Fibroblast of villous mesenchyme (primary cell): ENCODE results near the gene ZC3H10. TPM values are rescaled to one million over a fixed set of nuclear protein-coding genes. Genes with fewer than 3 reads are reported as not detected.

Source experiments
- DNase-seq: peaks from one replicate; pipeline ENCODE4 v3.0.0-alpha.2; 2010; ENCODE audit warnings: low read depth
- H3K4me3 ChIP-seq: 2 replicates; pipeline ENCODE4 v1.5.1; 2011; ENCODE audit warnings: low read depth, mild to moderate bottlenecking, low read length
- total RNA-seq: library from RNA; depleted of rRNA; stranded (reverse); fragments of >200 nt; gene quantifications from 2 replicates; pipeline ENCODE4 v1.2.3, GENCODE V29; 2012
- TF ChIP-seq, protein P1 (sequence below): IDR thresholded peaks from 2 replicates; pipeline ENCODE4 v1.5.1; 2012; ENCODE audit warnings: low read depth, mild to moderate bottlenecking, low read length; ENCODE audit not compliant: insufficient read depth

ZC3H10 gene
- total RNA-seq, 1 donor = 4.3 TPM

DNA sequence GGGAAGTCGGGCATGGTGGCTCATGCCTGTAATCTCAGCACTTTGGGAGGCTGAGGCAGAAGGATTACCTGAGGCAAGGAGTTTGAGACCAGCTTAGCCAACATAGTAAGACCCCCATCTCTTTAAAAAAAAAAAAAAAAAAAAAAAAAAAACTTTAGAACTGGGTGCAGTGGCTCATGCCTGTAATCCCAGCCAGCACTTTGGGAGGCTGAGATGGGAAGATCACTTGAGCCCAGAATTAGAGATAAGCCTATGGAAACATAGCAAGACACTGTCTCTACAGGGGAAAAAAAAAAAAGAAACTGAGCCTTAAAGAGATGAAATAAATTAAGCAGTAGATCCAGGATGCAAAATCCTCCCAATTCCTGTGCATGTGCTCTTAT is 15.4 kb upstream of the ZC3H10 start:
- TF ChIP-seq, protein P1, sequence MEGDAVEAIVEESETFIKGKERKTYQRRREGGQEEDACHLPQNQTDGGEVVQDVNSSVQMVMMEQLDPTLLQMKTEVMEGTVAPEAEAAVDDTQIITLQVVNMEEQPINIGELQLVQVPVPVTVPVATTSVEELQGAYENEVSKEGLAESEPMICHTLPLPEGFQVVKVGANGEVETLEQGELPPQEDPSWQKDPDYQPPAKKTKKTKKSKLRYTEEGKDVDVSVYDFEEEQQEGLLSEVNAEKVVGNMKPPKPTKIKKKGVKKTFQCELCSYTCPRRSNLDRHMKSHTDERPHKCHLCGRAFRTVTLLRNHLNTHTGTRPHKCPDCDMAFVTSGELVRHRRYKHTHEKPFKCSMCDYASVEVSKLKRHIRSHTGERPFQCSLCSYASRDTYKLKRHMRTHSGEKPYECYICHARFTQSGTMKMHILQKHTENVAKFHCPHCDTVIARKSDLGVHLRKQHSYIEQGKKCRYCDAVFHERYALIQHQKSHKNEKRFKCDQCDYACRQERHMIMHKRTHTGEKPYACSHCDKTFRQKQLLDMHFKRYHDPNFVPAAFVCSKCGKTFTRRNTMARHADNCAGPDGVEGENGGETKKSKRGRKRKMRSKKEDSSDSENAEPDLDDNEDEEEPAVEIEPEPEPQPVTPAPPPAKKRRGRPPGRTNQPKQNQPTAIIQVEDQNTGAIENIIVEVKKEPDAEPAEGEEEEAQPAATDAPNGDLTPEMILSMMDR = no peak
- no peak for DNase-seq
- no peak overlapping the region for H3K4me3 ChIP-seq

DNA sequence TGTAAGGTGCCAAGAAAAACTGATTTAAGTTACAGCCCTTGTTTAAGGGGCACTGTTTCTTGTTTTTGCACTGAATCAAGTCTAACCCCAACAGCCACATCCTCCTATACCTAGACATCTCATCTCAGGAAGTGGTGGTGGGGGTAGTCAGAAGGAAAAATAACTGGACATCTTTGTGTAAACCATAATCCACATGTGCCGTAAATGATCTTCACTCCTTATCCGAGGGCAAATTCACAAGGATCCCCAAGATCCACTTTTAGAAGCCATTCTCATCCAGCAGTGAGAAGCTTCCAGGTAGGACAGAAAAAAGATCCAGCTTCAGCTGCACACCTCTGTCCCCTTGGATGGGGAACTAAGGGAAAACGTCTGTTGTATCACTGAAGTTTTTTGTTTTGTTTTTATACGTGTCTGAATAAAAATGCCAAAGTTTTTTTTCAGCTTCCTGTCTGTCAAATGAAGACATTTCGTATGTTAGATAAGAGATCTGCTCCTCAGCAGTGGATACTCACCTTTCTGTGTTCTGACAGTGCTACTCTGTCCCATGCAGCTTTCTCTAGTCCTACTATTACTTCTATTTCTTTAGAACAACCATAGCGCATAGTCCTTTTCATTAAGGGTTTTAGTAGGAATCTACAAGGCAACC is 14.9 kb upstream of the ZC3H10 start:
- no peak for DNase-seq
- TF ChIP-seq, protein P1 = no peak
- peak overlapping the region; percentile 83 for H3K4me3 ChIP-seq

DNA sequence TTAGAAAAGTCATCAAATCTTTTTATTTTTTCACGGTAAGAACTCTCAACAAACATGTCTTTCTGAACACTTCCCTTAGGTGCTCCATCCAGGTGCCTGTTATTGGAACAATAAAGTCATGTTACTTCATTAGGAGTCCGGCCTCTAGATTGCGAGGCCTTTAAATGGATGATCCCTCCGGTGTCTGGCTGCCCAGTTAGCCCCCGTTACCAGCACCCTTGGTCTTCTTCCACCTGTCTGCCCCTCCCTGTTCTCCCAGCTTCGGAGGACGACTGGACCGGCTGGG is 14.3 kb upstream of the ZC3H10 start:
- DNase-seq = no peak
- TF ChIP-seq, protein P1 = no peak
- H3K4me3 ChIP-seq = peak overlapping the region; percentile 83

DNA sequence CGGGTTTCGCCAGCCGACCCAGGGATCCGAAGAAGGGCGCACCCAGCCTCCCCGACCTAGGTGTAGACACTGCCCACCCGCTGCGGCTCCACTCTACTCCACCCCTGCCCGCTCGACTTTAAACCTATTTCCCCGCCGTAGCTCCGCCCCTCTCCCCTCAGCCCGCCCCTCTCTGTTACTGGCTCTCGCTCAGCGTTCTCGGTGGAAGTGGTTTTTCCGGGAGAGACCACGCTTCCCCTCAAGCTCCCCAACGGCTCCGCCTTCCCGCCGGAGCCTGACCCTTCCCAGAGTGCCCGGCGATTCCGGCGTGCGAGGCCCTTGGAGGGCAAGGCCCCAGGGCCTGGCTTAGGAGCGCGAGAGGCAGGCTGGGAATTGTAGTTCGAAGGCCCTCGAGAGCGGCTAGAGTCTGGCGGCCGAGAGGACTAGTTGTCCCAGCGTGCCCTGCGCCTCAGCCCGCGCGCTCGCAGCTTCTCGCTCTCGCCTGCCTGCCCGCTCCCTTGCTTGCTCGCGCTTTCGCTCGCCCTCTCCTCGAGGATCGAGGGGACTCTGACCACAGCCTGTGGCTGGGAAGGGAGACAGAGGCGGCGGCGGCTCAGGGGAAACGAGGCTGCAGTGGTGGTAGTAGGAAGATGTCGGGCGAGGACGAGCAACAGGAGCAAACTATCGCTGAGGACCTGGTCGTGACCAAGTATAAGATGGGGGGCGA is 13.8 kb upstream of the ZC3H10 start, which contains the start of gene PA2G4:
Gene PA2G4 (plus strand): TSS at position 451 of the 706 bp plus-strand sequence. CDS start 179 bp downstream, at position 630.
- TF ChIP-seq, protein P1 = no peak
- peak; percentile 99 for DNase-seq
- peak within 1 kb of the TSS; percentile 83 for H3K4me3 ChIP-seq

DNA sequence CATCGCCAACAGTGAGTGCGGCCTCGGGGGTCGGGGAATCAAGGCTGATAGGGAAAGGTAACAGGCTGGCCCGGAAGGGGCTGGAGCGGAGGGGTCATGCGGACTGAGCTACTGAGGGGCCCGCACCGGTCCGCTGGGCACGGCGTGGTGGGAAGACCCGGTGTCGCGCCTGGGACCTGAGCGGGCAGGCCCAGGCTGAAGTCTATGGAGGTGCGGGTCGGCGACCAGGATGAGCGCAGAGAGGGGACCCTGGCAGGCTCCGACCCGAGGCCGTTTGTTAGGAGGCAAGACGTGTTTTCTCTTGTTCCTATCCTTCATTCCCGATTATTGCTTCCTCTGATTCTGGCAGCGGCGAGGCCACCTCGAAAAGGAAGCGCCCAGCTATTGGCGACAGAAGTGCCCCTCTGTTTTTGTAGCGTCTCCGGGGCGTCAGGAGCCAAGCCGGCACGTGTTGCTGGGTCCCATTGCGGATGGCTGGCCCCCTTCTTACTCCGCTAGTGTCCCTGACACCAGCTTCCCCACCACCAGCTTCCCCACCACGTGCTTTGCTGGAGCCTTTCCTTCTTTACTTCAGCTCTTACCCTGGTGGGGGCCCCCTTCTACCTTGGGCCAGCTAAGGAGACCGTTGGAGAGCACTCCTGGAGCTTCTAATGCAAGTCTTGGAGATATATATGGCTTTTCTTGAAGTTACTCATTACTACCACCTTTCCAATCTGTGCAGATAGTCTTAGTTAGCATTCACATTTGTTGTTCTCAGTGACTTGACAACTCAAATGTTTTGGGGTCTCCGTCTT is 13.1 kb upstream of the ZC3H10 start:
- peak; percentile 25 for DNase-seq
- TF ChIP-seq, protein P1 = no peak
- H3K4me3 ChIP-seq = peak overlapping the region; percentile 83

DNA sequence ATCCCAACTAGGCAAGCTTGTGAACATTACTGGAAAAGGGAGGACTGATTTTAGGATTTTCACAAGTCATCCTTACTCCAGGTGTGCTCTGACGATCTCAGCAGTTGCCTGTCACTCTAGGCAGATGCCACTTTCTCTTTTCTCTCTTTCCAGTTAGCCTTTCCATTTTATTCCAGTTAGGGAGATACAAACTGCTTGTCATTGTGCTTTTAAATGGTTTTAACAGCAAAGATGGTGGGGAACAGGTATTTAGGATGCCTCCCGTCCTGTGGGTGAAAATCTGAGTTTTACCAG is 12.5 kb upstream of the ZC3H10 start:
- DNase-seq = no peak
- TF ChIP-seq, protein P1 = no peak
- H3K4me3 ChIP-seq = peak overlapping the region; percentile 83
